MV-4-11 (cell line): ENCODE measurements around the gene INPP5A.

ENCODE experiments used
- DNase-seq: peaks from one replicate; lab custom pipeline; 2025; lab: John Stamatoyannopoulos, UW

The INPP5A gene

DNA sequence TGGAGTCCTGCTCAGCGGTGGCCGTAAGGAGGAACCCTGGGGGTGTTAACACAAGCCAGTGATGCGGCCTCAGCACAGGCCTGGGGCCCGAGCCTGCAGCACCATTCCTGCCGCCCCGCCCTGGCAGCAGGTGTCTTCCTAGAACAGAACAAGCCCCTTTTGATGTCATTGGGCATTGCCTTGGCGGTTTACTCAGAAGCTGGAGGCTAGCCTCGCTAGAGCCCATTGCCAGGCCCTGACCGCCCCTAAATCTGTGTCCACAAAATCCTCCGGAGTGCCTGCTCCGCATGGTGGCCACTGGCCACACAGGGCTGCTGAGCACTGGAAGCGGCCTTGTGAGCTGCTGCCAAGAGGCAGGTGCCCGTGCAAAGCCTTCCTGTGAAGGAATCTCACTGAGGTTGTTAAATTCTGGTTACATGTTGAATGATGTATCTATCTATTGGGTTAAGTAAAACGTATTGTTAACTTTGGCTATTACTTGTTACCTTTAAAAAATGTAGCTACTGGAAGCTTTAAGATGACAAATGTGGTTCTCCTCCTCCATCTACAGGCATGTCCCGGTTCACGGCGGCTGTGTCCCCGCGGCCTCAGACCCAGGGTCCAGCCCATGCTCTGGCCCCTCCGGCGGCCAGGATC lies 1.2 kb upstream of the INPP5A start:
- no peak for DNase-seq

- DNase-seq, result peak; percentile 98
Observed at GRCh38 chr10:132536877-132537683, 507 bp upstream of the INPP5A start.

- DNase-seq, result no peak
Observed at GRCh38 chr10:132538031-132538789, 623 bp downstream of the INPP5A start.

GRCh38 chr10:132538790-132539421 lies 1.3 kb downstream of the INPP5A start:
- DNase-seq, result no peak

- DNase-seq, result no peak
Observed at GRCh38 chr10:132539431-132539839, 1.8 kb downstream of the INPP5A start.

GRCh38 chr10:132539894-132540293 lies 2.3 kb downstream of the INPP5A start:
- DNase-seq, result peak; percentile 64

DNA sequence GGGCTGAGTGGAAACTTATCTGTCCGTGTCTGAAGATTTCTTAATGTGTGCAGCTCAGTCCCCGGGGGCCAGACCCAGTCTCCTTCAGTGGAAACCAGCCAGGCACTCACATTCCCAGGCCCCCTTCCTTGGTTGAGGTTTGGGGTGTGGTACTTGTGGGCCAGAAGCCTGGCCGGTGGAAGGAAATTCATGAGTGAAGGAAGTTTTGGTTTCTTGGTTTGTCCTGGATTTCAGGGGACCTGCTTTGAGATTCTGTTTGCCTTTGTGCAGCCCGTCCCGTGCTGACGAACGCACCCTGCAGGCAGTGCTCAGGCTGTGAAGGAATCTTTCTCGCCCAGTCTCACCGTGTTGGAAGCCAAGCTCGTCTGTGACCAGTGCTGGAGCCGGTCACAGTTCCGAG lies 2.9 kb downstream of the INPP5A start:
- DNase-seq, result peak; percentile 39

DNA sequence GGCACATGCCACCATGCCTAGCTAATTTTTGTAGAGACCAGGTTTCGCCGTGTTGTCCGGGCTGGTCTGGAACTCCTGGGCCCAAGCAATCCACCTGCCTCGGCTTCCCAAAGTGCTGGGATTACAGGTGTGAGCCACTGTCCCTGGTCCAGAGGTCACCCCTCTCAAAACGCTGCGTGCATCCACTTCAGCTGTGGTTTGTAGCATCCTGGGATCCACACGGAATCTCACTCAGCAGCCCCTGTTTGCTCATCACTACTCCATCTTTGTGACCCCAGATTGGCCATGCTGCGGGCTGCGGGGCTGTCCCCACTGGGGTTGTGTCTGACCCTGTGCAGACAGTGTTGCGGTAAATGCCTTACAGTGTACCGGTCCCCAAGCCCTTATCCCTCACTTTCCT lies 3.5 kb downstream of the INPP5A start:
- DNase-seq, result no peak

DNA sequence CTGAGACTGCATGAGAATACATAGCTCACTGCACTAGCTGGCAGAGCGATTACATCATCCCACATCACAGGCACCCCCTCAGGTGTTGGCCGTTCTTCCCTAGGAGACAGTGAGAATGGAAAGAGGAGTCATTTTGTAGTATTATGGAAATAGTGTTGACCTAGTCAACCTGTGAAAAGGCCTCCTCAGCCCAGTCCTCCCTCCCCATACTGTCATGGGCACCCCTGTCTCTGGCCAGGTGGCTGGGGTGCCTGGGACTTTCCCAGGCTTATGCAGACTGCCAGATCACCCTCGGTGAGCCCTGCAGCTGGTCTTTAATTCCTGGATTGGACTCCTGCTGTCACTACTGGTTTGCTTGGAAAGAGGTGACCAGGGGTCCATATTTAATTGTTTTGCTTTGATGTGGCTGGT lies 4.0 kb downstream of the INPP5A start:
- DNase-seq, result no peak

GRCh38 chr10:132542086-132542775 lies 4.6 kb downstream of the INPP5A start:
- no peak for DNase-seq

DNA sequence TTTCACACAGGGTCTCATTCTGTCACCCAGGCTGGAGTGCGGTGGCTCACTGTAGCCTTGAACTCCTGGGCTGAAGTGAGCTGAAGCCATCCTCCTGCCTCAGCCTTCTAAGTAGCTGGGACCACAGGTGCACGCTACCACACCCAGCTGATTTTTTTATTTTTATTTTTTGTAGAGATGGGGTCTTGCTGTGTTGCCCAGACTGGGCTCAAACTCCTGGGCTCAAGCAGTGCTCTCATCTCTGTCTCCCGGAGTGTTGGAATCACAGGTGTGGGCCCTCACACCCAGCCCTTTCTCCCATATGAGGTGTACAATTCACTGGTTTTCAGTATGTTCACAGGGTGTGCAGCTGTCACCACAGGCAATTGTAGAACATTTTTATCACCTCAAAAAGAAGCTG lies 5.2 kb downstream of the INPP5A start:
- no peak for DNase-seq

- DNase-seq, result no peak
Observed at GRCh38 chr10:132543916-132544743, 6.5 kb downstream of the INPP5A start.

GRCh38 chr10:132544744-132545658 lies 7.4 kb downstream of the INPP5A start:
- peak; percentile 66 for DNase-seq

DNA sequence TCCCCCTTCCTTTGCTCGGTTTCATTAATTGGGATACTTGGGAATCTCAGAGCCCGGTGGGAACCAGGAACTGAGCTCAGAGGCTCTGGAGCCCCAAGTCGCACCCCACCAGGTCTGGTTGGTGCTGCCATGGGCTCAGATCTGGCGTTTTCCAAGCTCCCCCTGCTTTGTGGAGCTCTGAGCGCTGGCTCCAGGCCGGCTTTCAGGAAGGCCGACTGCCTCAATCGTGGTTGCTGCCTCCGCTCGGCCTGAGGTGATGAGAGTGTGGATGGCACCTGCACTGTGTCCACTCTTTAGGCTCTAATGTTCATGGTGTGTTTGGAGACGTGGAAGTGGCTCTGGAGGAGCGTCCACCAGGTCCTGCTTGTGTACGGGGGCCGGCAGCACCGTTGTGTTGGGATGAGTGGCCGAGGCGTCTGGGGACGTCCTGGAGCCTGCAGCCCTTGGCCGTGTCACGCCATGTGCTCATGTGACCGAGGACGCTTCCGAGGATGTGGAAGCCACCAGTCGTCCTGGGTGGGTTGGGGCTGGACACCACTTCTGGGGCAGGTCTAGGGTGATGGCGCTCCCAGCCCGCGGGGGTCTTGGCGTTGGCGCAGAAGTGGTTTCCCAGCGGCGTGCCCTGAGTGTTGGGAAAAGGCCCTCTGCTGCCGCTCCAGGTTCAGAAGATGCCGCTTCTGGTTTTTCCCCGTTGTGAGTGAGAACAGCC lies 8.2 kb downstream of the INPP5A start:
- no peak for DNase-seq

GRCh38 chr10:132546567-132547420 lies 9.2 kb downstream of the INPP5A start:
- DNase-seq, result peak; percentile 47

GRCh38 chr10:132547421-132547861 lies 9.9 kb downstream of the INPP5A start:
- peak; percentile 12 for DNase-seq

DNA sequence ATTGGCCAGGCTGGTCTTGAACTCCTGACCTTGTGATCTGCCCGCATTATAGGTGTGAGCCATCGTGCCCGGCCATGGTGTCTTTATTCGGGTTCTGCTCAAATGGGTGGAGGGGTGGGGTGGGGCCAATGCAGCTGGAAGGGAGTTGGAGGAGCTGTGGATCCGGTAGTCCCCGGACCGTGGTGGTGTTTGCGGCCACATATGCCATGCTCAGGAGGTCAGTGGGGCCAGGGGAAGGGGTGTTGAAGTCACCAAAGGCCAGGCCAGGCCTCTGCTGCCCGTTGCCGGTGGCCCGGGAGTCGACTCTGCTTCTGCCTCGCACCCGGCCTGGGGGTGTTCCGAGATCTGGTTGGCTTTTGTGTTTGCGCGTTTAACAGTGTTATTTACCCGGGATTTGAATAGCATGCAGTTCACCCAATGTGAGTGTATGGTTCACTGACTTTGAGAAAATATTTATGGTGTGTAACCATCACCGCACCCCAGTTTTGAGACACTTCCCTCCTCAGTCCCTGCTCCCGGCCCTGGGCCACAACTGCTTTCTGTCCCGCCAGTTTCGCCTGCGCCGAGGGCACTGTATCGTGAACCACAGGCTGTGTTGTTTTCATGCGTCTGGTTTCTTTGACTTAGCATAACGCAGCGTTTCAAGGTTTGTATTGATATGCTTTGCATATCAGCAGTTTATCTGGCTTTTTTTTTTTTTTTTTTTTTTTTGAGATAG lies 10.7 kb downstream of the INPP5A start:
- peak; percentile 50 for DNase-seq
